ENCODE measurements around the gene BCL6. TPM values are rescaled to one million over a fixed set of nuclear protein-coding genes. Genes with fewer than 3 reads are reported as not detected.

The BCL6 gene
- total and polyA plus RNA-seq, 2 experiments from 2014 or later: 2.6 to 5.9 TPM

DNA sequence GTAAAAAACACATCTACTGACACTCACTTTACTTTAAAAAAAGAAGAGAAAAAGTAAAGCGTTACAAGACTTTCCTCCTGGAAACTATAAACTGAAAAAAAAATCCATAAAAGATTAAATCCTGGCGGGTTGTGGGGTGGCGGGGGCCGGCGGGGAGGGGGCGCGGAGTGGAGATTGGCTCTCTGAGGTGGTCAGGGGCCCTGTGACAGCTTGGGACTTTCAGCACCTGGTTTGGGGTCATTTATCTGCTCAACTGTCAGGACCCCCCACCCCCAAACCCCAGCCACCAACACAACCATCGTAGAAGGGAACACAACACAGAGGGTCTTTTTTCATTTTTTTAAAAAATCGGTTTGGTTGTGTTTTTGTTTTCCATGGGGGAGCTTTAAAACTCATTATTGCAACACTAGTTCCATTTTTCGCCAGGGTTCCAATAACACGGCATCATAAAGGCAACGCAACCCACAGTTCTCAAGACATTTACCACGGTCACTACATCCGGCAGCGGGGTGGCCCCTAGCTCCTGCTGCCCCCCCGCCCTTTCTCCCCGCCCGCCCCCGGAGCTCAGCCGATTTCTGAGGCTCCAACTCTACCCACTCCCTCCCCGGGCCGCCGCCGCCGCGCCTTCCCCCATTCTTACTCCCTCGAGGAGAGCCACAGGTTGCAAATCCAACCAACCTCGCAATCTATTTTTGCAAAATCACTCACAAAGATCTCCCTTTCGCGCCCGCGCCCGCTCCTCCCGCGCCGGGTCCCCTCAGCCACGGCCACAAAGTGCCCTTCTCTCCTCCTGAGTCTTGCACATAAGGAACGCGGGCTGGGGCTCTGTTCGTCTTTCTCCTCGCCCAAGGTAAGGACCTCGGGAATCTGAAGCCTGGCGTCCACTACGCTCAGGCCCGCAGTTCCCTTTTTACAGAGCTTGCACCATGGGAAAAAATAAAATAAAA, 1.8 kb downstream of the BCL6 start (continued):
- TF ChIP-seq, protein P1, sequence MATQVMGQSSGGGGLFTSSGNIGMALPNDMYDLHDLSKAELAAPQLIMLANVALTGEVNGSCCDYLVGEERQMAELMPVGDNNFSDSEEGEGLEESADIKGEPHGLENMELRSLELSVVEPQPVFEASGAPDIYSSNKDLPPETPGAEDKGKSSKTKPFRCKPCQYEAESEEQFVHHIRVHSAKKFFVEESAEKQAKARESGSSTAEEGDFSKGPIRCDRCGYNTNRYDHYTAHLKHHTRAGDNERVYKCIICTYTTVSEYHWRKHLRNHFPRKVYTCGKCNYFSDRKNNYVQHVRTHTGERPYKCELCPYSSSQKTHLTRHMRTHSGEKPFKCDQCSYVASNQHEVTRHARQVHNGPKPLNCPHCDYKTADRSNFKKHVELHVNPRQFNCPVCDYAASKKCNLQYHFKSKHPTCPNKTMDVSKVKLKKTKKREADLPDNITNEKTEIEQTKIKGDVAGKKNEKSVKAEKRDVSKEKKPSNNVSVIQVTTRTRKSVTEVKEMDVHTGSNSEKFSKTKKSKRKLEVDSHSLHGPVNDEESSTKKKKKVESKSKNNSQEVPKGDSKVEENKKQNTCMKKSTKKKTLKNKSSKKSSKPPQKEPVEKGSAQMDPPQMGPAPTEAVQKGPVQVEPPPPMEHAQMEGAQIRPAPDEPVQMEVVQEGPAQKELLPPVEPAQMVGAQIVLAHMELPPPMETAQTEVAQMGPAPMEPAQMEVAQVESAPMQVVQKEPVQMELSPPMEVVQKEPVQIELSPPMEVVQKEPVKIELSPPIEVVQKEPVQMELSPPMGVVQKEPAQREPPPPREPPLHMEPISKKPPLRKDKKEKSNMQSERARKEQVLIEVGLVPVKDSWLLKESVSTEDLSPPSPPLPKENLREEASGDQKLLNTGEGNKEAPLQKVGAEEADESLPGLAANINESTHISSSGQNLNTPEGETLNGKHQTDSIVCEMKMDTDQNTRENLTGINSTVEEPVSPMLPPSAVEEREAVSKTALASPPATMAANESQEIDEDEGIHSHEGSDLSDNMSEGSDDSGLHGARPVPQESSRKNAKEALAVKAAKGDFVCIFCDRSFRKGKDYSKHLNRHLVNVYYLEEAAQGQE (IDR thresholded peaks at IDR 0.05; ENCODE audit: unreplicated experiment): no peak
- TF ChIP-seq NANOG (IDR thresholded peaks at IDR 0.05; ENCODE audit: borderline replicate concordance) (no peak), EZH2phosphoT487 (IDR thresholded peaks at IDR 0.05; ENCODE audit: unreplicated experiment) (no peak)
- TF ChIP-seq, protein P2, sequence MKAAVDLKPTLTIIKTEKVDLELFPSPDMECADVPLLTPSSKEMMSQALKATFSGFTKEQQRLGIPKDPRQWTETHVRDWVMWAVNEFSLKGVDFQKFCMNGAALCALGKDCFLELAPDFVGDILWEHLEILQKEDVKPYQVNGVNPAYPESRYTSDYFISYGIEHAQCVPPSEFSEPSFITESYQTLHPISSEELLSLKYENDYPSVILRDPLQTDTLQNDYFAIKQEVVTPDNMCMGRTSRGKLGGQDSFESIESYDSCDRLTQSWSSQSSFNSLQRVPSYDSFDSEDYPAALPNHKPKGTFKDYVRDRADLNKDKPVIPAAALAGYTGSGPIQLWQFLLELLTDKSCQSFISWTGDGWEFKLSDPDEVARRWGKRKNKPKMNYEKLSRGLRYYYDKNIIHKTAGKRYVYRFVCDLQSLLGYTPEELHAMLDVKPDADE (IDR thresholded peaks at IDR 0.05): no peak

- peaks cover 34% of the 10 kb centered on the region for H3K27me3 Mint-ChIP-seq (ENCODE audit: insufficient read depth, low read depth, poor library complexity)
- Histone ChIP-seq H3K27me3 (ENCODE audit: insufficient read depth) (peaks cover 46% of the 10 kb centered on the region), H3K4me3 (peak overlapping the region; percentile 83), H3K9me2 (ENCODE audit: insufficient read depth) (no peaks in the 10 kb centered on the region), H3F3A (replicated peaks; ENCODE audit: low read depth) (no peaks in the 10 kb centered on the region; the same call in 1 of the 2 replicates), H3K27ac (ENCODE audit: low read depth) (no peak overlapping the region), H3K4me2 (peak overlapping the region; percentile 92), H3K36me3 (ENCODE audit: insufficient read depth) (no peaks in the 10 kb centered on the region), H3K4me1 (ENCODE audit: insufficient read depth) (peaks cover 20% of the 10 kb centered on the region), H3K79me2 (replicated peaks; ENCODE audit: insufficient read depth) (0 out of 2 replicates have a peak, but pooled peaks cover 3% of the 10 kb centered on the region), H2AFZ (no peak overlapping the region), H4K20me1 (replicated peaks; ENCODE audit: insufficient read depth) (no peaks in the 10 kb centered on the region)
- no peaks in the 10 kb centered on the region; the same call in 2 of the 3 replicates for H3K36me3 Mint-ChIP-seq (ENCODE audit: low read depth)
- ATAC-seq (no peak), DNase-seq (ENCODE audit: low spot score) (no peak)
- H3K4me1 Mint-ChIP-seq: peaks cover 42% of the 10 kb centered on the region
- no peaks in the 10 kb centered on the region for H3K9me3 Mint-ChIP-seq
- no peak overlapping the region for H3K27ac Mint-ChIP-seq
- H3K4me3 Mint-ChIP-seq: peak overlapping the region; percentile 91
- TF ChIP-seq ZNF462 (CRISPR knock-in tag; IDR thresholded peaks at IDR 0.05): no peak
- TF ChIP-seq ZNF331 (CRISPR knock-in tag; IDR thresholded peaks at IDR 0.05; ENCODE audit: low read depth): no peak
- no peak for TF ChIP-seq ZNF114 (CRISPR knock-in tag; IDR thresholded peaks at IDR 0.05)
- TF ChIP-seq, protein P3, sequence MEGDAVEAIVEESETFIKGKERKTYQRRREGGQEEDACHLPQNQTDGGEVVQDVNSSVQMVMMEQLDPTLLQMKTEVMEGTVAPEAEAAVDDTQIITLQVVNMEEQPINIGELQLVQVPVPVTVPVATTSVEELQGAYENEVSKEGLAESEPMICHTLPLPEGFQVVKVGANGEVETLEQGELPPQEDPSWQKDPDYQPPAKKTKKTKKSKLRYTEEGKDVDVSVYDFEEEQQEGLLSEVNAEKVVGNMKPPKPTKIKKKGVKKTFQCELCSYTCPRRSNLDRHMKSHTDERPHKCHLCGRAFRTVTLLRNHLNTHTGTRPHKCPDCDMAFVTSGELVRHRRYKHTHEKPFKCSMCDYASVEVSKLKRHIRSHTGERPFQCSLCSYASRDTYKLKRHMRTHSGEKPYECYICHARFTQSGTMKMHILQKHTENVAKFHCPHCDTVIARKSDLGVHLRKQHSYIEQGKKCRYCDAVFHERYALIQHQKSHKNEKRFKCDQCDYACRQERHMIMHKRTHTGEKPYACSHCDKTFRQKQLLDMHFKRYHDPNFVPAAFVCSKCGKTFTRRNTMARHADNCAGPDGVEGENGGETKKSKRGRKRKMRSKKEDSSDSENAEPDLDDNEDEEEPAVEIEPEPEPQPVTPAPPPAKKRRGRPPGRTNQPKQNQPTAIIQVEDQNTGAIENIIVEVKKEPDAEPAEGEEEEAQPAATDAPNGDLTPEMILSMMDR (conservative IDR thresholded peaks at IDR 0.05; ENCODE audit: low read depth in 2 of 2): no peak
Measured at GRCh38 chr3:187742351-187743171, 2.7 kb downstream of the BCL6 start.
